OCI-LY1 (cell line): ENCODE measurements around the gene PACRG.

Experiments
- H2AFZ ChIP-seq: fragments of 200-600 bp; sonication (generic), shearing (Covaris generic); 2 replicates; pipeline ENCODE4 v1.6.0; 2014; ENCODE audit warnings: antibody characterized with exemption, mild to moderate bottlenecking, low read length
- H3F3A ChIP-seq: fragments of 200-600 bp; sonication (generic), shearing (Covaris generic); 2 replicates; pipeline ENCODE4 v1.6.0; 2014; ENCODE audit warnings: mild to moderate bottlenecking, antibody characterized with exemption, low read length, moderate library complexity; ENCODE audit not compliant: insufficient read depth
- H3K27ac ChIP-seq: fragments of 200-600 bp; sonication (generic); 2 replicates; pipeline ENCODE4 v1.5.1; 2014; ENCODE audit warnings: low read length, mixed run types, mild to moderate bottlenecking, low read depth; ENCODE audit not compliant: poor library complexity, severe bottlenecking
- H3K27me3 ChIP-seq: fragments of 200-600 bp; sonication (generic); 2 replicates; pipeline ENCODE4 v1.6.0; 2014; ENCODE audit warnings: antibody characterized with exemption, mild to moderate bottlenecking, low read length, moderate library complexity; ENCODE audit not compliant: insufficient read depth
- H3K36me3 ChIP-seq: fragments of 200-600 bp; sonication (generic); 2 replicates; pipeline ENCODE4 v1.6.1; 2014; ENCODE audit warnings: mild to moderate bottlenecking, antibody characterized with exemption, low read length, moderate library complexity, mixed read lengths; ENCODE audit not compliant: insufficient read depth
- H3K4me1 ChIP-seq: fragments of 200-600 bp; sonication (generic); 2 replicates; pipeline ENCODE4 v1.5.1; 2014; ENCODE audit warnings: mild to moderate bottlenecking, low read length, moderate library complexity; ENCODE audit not compliant: insufficient read depth, severe bottlenecking
- H3K4me2 ChIP-seq: fragments of 200-600 bp; sonication (generic), shearing (Covaris generic); 2 replicates; pipeline ENCODE4 v1.6.1; 2014; ENCODE audit warnings: low read length
- H3K4me3 ChIP-seq: fragments of 200-600 bp; sonication (generic); 2 replicates; pipeline ENCODE4 v1.5.1; 2014; ENCODE audit warnings: low read length, low read depth, mild to moderate bottlenecking, mixed read lengths; ENCODE audit not compliant: poor library complexity, severe bottlenecking
- H3K79me2 ChIP-seq: fragments of 200-600 bp; shearing (Covaris generic); 2 replicates; pipeline ENCODE4 v1.6.1; 2016; ENCODE audit warnings: mixed run types, low read length, mixed read lengths; ENCODE audit not compliant: insufficient read depth
- H3K9ac ChIP-seq: fragments of 200-600 bp; sonication (generic), shearing (Covaris generic); 2 replicates; pipeline ENCODE4 v1.6.1; 2014; ENCODE audit warnings: mild to moderate bottlenecking, low read length, mixed read lengths
- H3K9me2 ChIP-seq: fragments of 200-600 bp; sonication (generic), shearing (Covaris generic); 2 replicates; pipeline ENCODE4 v1.6.1; 2014; ENCODE audit warnings: low read depth, mild to moderate bottlenecking, low read length, mixed read lengths
- H3K9me3 ChIP-seq: fragments of 200-600 bp; shearing (Covaris generic); 2 replicates; pipeline ENCODE4 v1.6.1; 2014; ENCODE audit warnings: low read length, mixed read lengths
- H4K20me1 ChIP-seq: fragments of 200-600 bp; sonication (generic), shearing (Covaris generic); 2 replicates; pipeline ENCODE4 v1.6.0; 2016; ENCODE audit warnings: mild to moderate bottlenecking, low read length; ENCODE audit not compliant: insufficient read depth
- EZH2 ChIP-seq: fragments of 200-600 bp; sonication (generic), shearing (Covaris generic); IDR thresholded peaks from 2 replicates; pipeline ENCODE4 v1.8.0; 2017; ENCODE audit warnings: borderline replicate concordance, mixed run types, mild to moderate bottlenecking, antibody characterized with exemption, low read length, moderate library complexity, mixed read lengths
- TF ChIP-seq, protein P1 (sequence below): fragments of 200-600 bp; sonication (generic), shearing (Covaris generic); IDR thresholded peaks from 2 replicates; pipeline ENCODE4 v1.5.1; 2017; ENCODE audit warnings: mild to moderate bottlenecking, antibody characterized with exemption, low read length, moderate library complexity, mixed read lengths

The PACRG gene

DNA sequence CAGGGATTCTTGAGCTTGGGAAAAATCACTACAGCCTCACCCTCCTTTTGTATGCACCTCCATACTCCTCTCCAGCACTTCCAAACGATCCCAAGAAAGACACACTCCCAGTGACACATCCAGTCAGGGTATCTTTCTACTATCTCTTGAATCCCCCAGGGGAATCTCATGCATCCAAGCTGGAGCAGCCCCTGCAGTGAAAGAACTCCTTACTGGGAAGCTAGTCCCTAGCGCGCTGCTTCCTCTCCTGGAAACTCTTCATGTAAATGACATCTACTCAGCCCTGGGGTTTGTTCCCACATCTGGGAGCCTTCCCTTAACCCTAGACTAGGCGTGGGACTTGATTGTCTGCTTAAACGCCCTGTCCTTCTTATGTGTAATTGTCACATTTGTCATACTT, 357.7 kb downstream of the PACRG start:
- H3K9ac ChIP-seq, result no peak overlapping the region
- H2AFZ ChIP-seq, result no peak overlapping the region
- H4K20me1 ChIP-seq, result no peaks in the 10 kb centered on the region
- H3K27me3 ChIP-seq, result no peaks in the 10 kb centered on the region
- H3K36me3 ChIP-seq, result no peaks in the 10 kb centered on the region
- no peaks in the 10 kb centered on the region for H3K9me2 ChIP-seq
- no peak overlapping the region for H3K4me2 ChIP-seq
- no peaks in the 10 kb centered on the region for H3K4me1 ChIP-seq
- no peak overlapping the region for H3K4me3 ChIP-seq
- H3K79me2 ChIP-seq, result no peaks in the 10 kb centered on the region
- no peaks in the 10 kb centered on the region for H3K9me3 ChIP-seq
- no peaks in the 10 kb centered on the region for H3F3A ChIP-seq
- no peak for TF ChIP-seq EZH2
- TF ChIP-seq, protein P1, sequence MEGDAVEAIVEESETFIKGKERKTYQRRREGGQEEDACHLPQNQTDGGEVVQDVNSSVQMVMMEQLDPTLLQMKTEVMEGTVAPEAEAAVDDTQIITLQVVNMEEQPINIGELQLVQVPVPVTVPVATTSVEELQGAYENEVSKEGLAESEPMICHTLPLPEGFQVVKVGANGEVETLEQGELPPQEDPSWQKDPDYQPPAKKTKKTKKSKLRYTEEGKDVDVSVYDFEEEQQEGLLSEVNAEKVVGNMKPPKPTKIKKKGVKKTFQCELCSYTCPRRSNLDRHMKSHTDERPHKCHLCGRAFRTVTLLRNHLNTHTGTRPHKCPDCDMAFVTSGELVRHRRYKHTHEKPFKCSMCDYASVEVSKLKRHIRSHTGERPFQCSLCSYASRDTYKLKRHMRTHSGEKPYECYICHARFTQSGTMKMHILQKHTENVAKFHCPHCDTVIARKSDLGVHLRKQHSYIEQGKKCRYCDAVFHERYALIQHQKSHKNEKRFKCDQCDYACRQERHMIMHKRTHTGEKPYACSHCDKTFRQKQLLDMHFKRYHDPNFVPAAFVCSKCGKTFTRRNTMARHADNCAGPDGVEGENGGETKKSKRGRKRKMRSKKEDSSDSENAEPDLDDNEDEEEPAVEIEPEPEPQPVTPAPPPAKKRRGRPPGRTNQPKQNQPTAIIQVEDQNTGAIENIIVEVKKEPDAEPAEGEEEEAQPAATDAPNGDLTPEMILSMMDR, result no peak
- H3K27ac ChIP-seq, result no peak overlapping the region

DNA sequence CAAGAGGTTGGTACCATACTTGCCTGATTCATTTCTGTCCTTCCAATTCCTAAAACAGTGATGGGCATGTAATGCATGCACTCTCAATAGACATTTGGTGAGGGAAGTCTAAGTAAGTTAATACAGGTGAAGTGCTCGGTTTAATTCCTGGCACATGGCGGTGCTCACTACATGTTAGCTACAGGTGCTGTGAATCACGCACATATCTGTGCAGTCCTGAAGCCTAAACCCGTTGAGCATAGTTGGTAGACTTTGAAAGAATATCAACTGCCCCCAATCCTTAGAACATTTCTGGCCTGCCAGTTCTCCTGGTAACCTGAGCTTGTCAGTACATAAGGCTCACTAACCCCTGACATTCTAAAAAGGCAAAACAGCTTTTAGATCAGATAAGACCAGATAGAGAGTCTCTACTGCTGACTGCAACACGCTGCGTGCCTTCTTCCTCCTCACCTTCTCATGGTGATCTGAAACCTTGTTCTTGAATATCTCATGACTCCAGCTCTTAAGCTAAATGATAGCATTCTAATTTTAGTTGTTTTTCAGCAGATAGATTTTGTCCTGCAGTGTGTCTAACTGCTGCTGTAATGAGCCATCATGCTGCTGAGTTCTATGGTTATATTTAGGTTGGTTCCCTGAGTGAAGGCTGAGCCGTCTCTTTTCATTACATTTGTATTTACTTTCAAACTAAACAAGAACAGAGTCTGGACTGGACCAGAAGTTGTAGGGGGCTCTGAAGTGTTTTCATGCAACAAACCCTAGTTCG, 358.3 kb downstream of the PACRG start:
- H3K36me3 ChIP-seq, result no peaks in the 10 kb centered on the region
- H3K27me3 ChIP-seq, result no peaks in the 10 kb centered on the region
- H3K27ac ChIP-seq, result no peak overlapping the region
- H3K9me2 ChIP-seq, result no peaks in the 10 kb centered on the region
- H4K20me1 ChIP-seq, result no peaks in the 10 kb centered on the region
- H3K4me2 ChIP-seq, result no peak overlapping the region
- no peaks in the 10 kb centered on the region for H3K79me2 ChIP-seq
- TF ChIP-seq EZH2, result no peak
- TF ChIP-seq, protein P1, result no peak
- H3F3A ChIP-seq, result no peaks in the 10 kb centered on the region
- no peak overlapping the region for H3K4me3 ChIP-seq
- no peaks in the 10 kb centered on the region for H3K4me1 ChIP-seq
- no peaks in the 10 kb centered on the region for H3K9me3 ChIP-seq
- no peak overlapping the region for H3K9ac ChIP-seq
- H2AFZ ChIP-seq, result no peak overlapping the region

DNA sequence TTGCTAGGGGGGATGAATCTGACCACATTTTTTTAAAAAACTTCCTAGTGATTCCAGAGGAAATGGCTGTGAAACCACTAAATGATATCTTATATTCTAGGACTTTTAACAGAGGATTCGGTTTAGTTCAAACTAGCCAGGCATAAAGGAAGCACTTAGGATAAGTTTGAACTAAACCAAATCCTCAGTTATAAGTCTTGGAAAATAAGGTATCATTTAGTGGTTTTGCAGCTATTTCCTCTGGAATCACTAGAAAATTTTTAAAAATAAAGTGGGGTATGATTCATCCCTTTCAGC, 358.8 kb downstream of the PACRG start:
- Histone ChIP-seq H3K79me2 (no peaks in the 10 kb centered on the region), H3K4me1 (no peaks in the 10 kb centered on the region), H3K9me2 (no peaks in the 10 kb centered on the region), H3K4me2 (no peak overlapping the region), H3K9me3 (no peaks in the 10 kb centered on the region), H3K4me3 (no peak overlapping the region), H3K27ac (no peak overlapping the region), H3K9ac (no peak overlapping the region), H3F3A (no peaks in the 10 kb centered on the region), H4K20me1 (no peaks in the 10 kb centered on the region), H2AFZ (no peak overlapping the region), H3K36me3 (no peaks in the 10 kb centered on the region), H3K27me3 (no peaks in the 10 kb centered on the region)
- no peak for TF ChIP-seq EZH2
- TF ChIP-seq, protein P1, result no peak
